H1 (cell line): ENCODE results near the gene MGAT5B. TPM values are rescaled to one million over a fixed set of nuclear protein-coding genes. Genes with fewer than 3 reads are reported as not detected.

Experiments used
- CTCF ChIA-PET: fragments of 300-600 bp; sonication (Branson Sonifier 250); formaldehyde crosslinking; loops from one replicate; lab custom pipeline; 2021; ENCODE audit not compliant: partially characterized antibody; lab: Charles Lee
- POLR2A ChIA-PET: fragments of 300-600 bp; sonication (Branson Sonifier 250); formaldehyde crosslinking; loops from one replicate; lab custom pipeline; 2021; ENCODE audit warnings: inconsistent platforms; ENCODE audit not compliant: partially characterized antibody; lab: Charles Lee
- DNase-seq, 2 experiments: peaks; one replicate each; pipeline versions ENCODE4 v3.0.0 to v3.0.0-alpha.2; 2010 to 2022; ENCODE audit warnings: low spot score in 2 of 2, low read depth in 1 of 2, mixed read lengths in 1 of 2
- FAIRE-seq: peaks from 2 replicates; lab custom pipeline; 2011; peaks lifted over from hg19 to GRCh38; lab: Jason Lieb, UNC
- H2AFZ ChIP-seq: 2 replicates; pipeline ENCODE4 v1.8.1; 2012; ENCODE audit warnings: low read length, inconsistent platforms
- H2AK5ac ChIP-seq: 2 replicates; pipeline ENCODE4 v1.6.1; 2013; ENCODE audit warnings: low read depth, low read length
- H2BK120ac ChIP-seq: replicated peaks from 2 replicates; pipeline ENCODE3; 2013; ENCODE audit warnings: low read depth, low read length, inconsistent platforms
- H2BK12ac ChIP-seq: 2 replicates; pipeline ENCODE4 v1.6.1; 2013; ENCODE audit warnings: low read depth, low read length
- H2BK15ac ChIP-seq: 2 replicates; pipeline ENCODE4 v1.6.1; 2013; ENCODE audit warnings: low read length
- H2BK20ac ChIP-seq: 2 replicates; pipeline ENCODE4 v1.6.1; 2013; ENCODE audit warnings: low read length
- H2BK5ac ChIP-seq: 2 replicates; pipeline ENCODE4 v1.6.1; 2013; ENCODE audit warnings: low read depth, low read length
- H3K14ac ChIP-seq: 2 replicates; pipeline ENCODE4 v1.6.1; 2013; ENCODE audit warnings: inconsistent platforms; ENCODE audit not compliant: insufficient read length
- H3K18ac ChIP-seq: 2 replicates; pipeline ENCODE4 v1.6.1; 2013; ENCODE audit warnings: low read length; ENCODE audit errors: extremely low read depth
- H3K23ac ChIP-seq: 2 replicates; pipeline ENCODE4 v1.6.1; 2013; ENCODE audit warnings: inconsistent platforms; ENCODE audit not compliant: insufficient read length
- H3K23me2 ChIP-seq: 2 replicates; pipeline ENCODE4 v1.6.1; 2013; ENCODE audit warnings: low read depth, low read length
- H3K27ac ChIP-seq: 2 replicates; pipeline ENCODE4 v1.6.1; 2011; ENCODE audit warnings: low read depth, low read length, inconsistent platforms
- H3K27me3 ChIP-seq, 4 experiments: replicated peaks in 1 of 4; 1 replicate in 1 of 4; 2 replicates in 3 of 4; pipeline versions ENCODE4 v1.6.1 to v1.8.1; 2011 to 2013; ENCODE audit warnings: low read length in 3 of 4, mild to moderate bottlenecking in 3 of 4, inconsistent platforms in 2 of 4, mixed read lengths in 2 of 4, moderate library complexity in 1 of 4; ENCODE audit not compliant: control insufficient read depth in 3 of 4, insufficient read depth in 3 of 4; ENCODE audit errors: extremely low read depth in 1 of 4
- H3K36me3 ChIP-seq, 4 experiments: 2 replicates each; pipeline versions ENCODE4 v1.6.1 to v1.8.1; 2011 to 2013; ENCODE audit warnings: mild to moderate bottlenecking in 4 of 4, low read length in 3 of 4, moderate library complexity in 2 of 4, control low read depth in 1 of 4, inconsistent platforms in 1 of 4; ENCODE audit not compliant: insufficient read depth in 4 of 4, control insufficient read depth in 2 of 4
- H3K4ac ChIP-seq: replicated peaks from 2 replicates; pipeline ENCODE3; 2013; ENCODE audit warnings: low read length, low read depth, mixed read lengths, inconsistent platforms; ENCODE audit not compliant: insufficient read length
- H3K4me1 ChIP-seq, 4 experiments: replicated peaks in 1 of 4; 1 replicate in 1 of 4; 2 replicates in 3 of 4; pipeline versions ENCODE4 v1.6.1 to v1.8.1; 2011 to 2013; ENCODE audit warnings: low read length in 3 of 4, inconsistent platforms in 2 of 4, mixed read lengths in 1 of 4; ENCODE audit not compliant: insufficient read depth in 4 of 4, control insufficient read depth in 3 of 4
- H3K4me2 ChIP-seq, 2 experiments: 2 replicates each; pipeline versions ENCODE4 v1.6.1 to v1.8.1; 2011 to 2013; ENCODE audit warnings: low read depth in 2 of 2, low read length in 2 of 2, control low read depth in 1 of 2, inconsistent platforms in 1 of 2, mild to moderate bottlenecking in 1 of 2; ENCODE audit not compliant: insufficient read depth in 1 of 2
- H3K4me3 ChIP-seq, 4 experiments: fragments of 200-600, 300-600 bp in 1 of 4; sonication (generic), shearing (Covaris generic), sonication (Bioruptor Twin) in 1 of 4; 2 replicates each; pipeline versions ENCODE4 v1.5.1 to v1.8.1; 2011 to 2016; ENCODE audit warnings: low read length in 4 of 4, low read depth in 3 of 4, control low read depth in 2 of 4, inconsistent platforms in 2 of 4, mild to moderate bottlenecking in 2 of 4, mixed read lengths in 1 of 4, moderate library complexity in 1 of 4; ENCODE audit not compliant: insufficient read depth in 2 of 4; ENCODE audit errors: extremely low read depth in 1 of 4
- H3K56ac ChIP-seq: replicated peaks from 2 replicates; pipeline ENCODE3; 2013; ENCODE audit warnings: low read depth, mild to moderate bottlenecking, mixed read lengths, low read length, inconsistent platforms; ENCODE audit not compliant: insufficient read length
- H3K79me1 ChIP-seq: 2 replicates; pipeline ENCODE4 v1.6.1; 2013; ENCODE audit warnings: low read depth, low read length, control low read depth
- H3K79me2 ChIP-seq, 2 experiments: 2 replicates each; pipeline versions ENCODE4 v1.6.1 to v1.8.1; 2012 to 2013; ENCODE audit warnings: low read length in 2 of 2, mild to moderate bottlenecking in 2 of 2, inconsistent platforms in 1 of 2; ENCODE audit not compliant: insufficient read depth in 2 of 2, control insufficient read depth in 1 of 2
- H3K9ac ChIP-seq, 4 experiments: replicated peaks in 1 of 4; 1 replicate in 1 of 4; 2 replicates in 3 of 4; pipeline versions ENCODE4 v1.6.1 to v1.8.1; 2011 to 2013; ENCODE audit warnings: low read depth in 3 of 4, low read length in 3 of 4, control low read depth in 2 of 4, mild to moderate bottlenecking in 2 of 4, moderate library complexity in 2 of 4, inconsistent platforms in 1 of 4; ENCODE audit errors: extremely low read depth in 1 of 4
- H3K9me3 ChIP-seq, 2 experiments: 2 replicates each; pipeline versions ENCODE4 v1.6.1 to v1.8.1; 2012 to 2013; ENCODE audit warnings: mild to moderate bottlenecking in 2 of 2, moderate library complexity in 2 of 2, control low read depth in 1 of 2, inconsistent platforms in 1 of 2, low read depth in 1 of 2, low read length in 1 of 2, mixed read lengths in 1 of 2; ENCODE audit not compliant: insufficient read depth in 2 of 2
- H4K20me1 ChIP-seq, 2 experiments: replicated peaks in 1 of 2; 2 replicates each; pipeline versions ENCODE3 to v1.8.1; 2011 to 2013; ENCODE audit warnings: inconsistent platforms in 2 of 2, low read length in 2 of 2, mild to moderate bottlenecking in 1 of 2; ENCODE audit not compliant: insufficient read depth in 2 of 2, control insufficient read depth in 1 of 2
- H4K5ac ChIP-seq: 2 replicates; pipeline ENCODE4 v1.6.1; 2013; ENCODE audit warnings: low read length, low read depth, mixed read lengths, inconsistent platforms; ENCODE audit not compliant: insufficient read length
- H4K8ac ChIP-seq: 2 replicates; pipeline ENCODE4 v1.8.0; 2013; ENCODE audit warnings: mild to moderate bottlenecking, moderate library complexity, low read length, inconsistent platforms; ENCODE audit not compliant: insufficient read depth; ENCODE audit errors: extremely low read depth
- H4K91ac ChIP-seq: replicated peaks from 2 replicates; pipeline ENCODE3; 2013; ENCODE audit warnings: low read length, mixed read lengths, inconsistent platforms; ENCODE audit not compliant: insufficient read length
- ASH2L ChIP-seq: fragments of 200-600, 300-600 bp; sonication (generic); IDR thresholded peaks from one replicate; pipeline ENCODE4 v1.7.1; 2017; ENCODE audit warnings: low read length
- EZH2 ChIP-seq: fragments of 200-600 bp; sonication (generic); IDR thresholded peaks from 2 replicates; pipeline ENCODE4 v1.7.1; 2012; ENCODE audit warnings: low read depth, mild to moderate bottlenecking, moderate library complexity, low read length, inconsistent platforms; ENCODE audit not compliant: severe bottlenecking
- FOSL1 ChIP-seq: IDR thresholded peaks from 2 replicates; pipeline ENCODE4 v1.6.1; 2011; ENCODE audit warnings: mild to moderate bottlenecking, low read depth, low read length, moderate library complexity; ENCODE audit not compliant: insufficient read depth
- JUN ChIP-seq: IDR thresholded peaks from 2 replicates; pipeline ENCODE4 v1.6.1; 2011; ENCODE audit warnings: low read depth, mild to moderate bottlenecking, improper control_type of control experiment, low read length
- KDM1A ChIP-seq: fragments of 200-600, 300-600 bp; sonication (generic); IDR thresholded peaks from 2 replicates; pipeline ENCODE4 v1.7.1; 2016; ENCODE audit warnings: mild to moderate bottlenecking, low read length, borderline replicate concordance
- KDM5A ChIP-seq: fragments of 200-600 bp; IDR thresholded peaks from 2 replicates; pipeline ENCODE4 v1.7.1; 2012; ENCODE audit warnings: mild to moderate bottlenecking, low read length, inconsistent platforms, mixed read lengths
- NRF1 ChIP-seq: IDR thresholded peaks from 2 replicates; pipeline ENCODE4 v1.6.1; 2011; ENCODE audit warnings: mild to moderate bottlenecking, low read depth, low read length, improper control_type of control experiment
- RBBP5 ChIP-seq: IDR thresholded peaks from 2 replicates; pipeline ENCODE4 v1.7.1; 2012; ENCODE audit warnings: low read depth, mild to moderate bottlenecking, inconsistent platforms, low read length, moderate library complexity, borderline replicate concordance
- RFX5 ChIP-seq: IDR thresholded peaks from 2 replicates; pipeline ENCODE4 v1.6.1; 2011; ENCODE audit warnings: low read depth, low read length, improper control_type of control experiment, borderline replicate concordance
- RNF2 ChIP-seq: fragments of 200-900, 300-1000 bp; sonication (generic); IDR thresholded peaks from 2 replicates; pipeline ENCODE4 v1.7.1; 2016; ENCODE audit warnings: borderline replicate concordance, low read depth, mild to moderate bottlenecking, antibody characterized with exemption, low read length; ENCODE audit not compliant: poor library complexity, severe bottlenecking; ENCODE audit errors: missing control alignments
- SIX5 ChIP-seq: IDR thresholded peaks from 2 replicates; pipeline ENCODE4 v1.6.1; 2011; ENCODE audit warnings: mild to moderate bottlenecking, low read depth, low read length
- WGBS, 2 experiments: shearing (Covaris generic) in 1 of 2; methylation state at CpG; one replicate each; pipeline versions ENCODE4 v1.1.6 to v1.1.7; 2013 to 2015; ENCODE audit warnings: low lambda C conversion rate in 2 of 2, mixed read lengths in 2 of 2, inconsistent platforms in 1 of 2, low coverage in 1 of 2, missing lambda C conversion rate in 1 of 2; ENCODE audit not compliant: insufficient replicate concordance in 2 of 2, insufficient coverage in 1 of 2, insufficient read length in 1 of 2; ENCODE audit errors: extremely low coverage in 1 of 2, missing lambda C conversion rate in 1 of 2; 5-methylcytosine and 5-hydroxymethylcytosine counted together
- polyA plus RNA-seq, 7 experiments: library from polyadenylated mRNA; depleted of rRNA in 3 of 7; stranded (reverse) in 5 of 7; unstranded in 2 of 7; fragments of >200 nt in 5 of 7; fragments of 200-250 nt in 2 of 7; gene quantifications; 1 replicate in 5 of 7; 2 replicates in 1 of 7; 4 replicates in 1 of 7; pipeline versions ENCODE4 v1.2.1 to v1.2.3, GENCODE V29; 2011 to 2013; ENCODE audit warnings: missing spikeins in 2 of 7, mixed read lengths in 2 of 7
- total RNA-seq: library from RNA; stranded (reverse); fragmentation: NEBNext Ultra II Directional; extraction: Animal tissue kit (Norgen Biotek cat#: 25700); gene quantifications from 2 replicates; pipeline ENCODE4 v1.2.1, GENCODE V29; 2021

The MGAT5B gene
- total and polyA plus RNA-seq, 2 of the 8 experiments (the other 6 are each of a cell fraction or from before 2014, with no cell fraction given), result 7.9 to 8.2 TPM

GRCh38 chr17:76932402-76933333 lies 64.5 kb downstream of the MGAT5B start:
- Histone ChIP-seq H3K79me1 (no peaks in the 10 kb centered on the region), H2AFZ (no peak overlapping the region), H4K20me1 (peaks cover 0 to 8% of the 10 kb centered on the region in 2 experiments), H3K18ac (no peak overlapping the region), H3K56ac (no peak overlapping the region), H3K36me3 (no peaks in the 10 kb centered on the region), H3K4me1 (no peaks in the 10 kb centered on the region; a peak in 1 of 7 replicates), H3K23ac (no peak overlapping the region), H2BK5ac (no peak overlapping the region), H4K8ac (no peak overlapping the region), H3K4me3 (no peak overlapping the region), H2BK120ac (no peak overlapping the region), H3K79me2 (no peaks in the 10 kb centered on the region), H3K14ac (no peak overlapping the region), H3K27ac (no peak overlapping the region), H3K23me2 (peaks cover 4% of the 10 kb centered on the region; the same call in 1 of the 2 replicates), H2BK12ac (no peak overlapping the region), H4K5ac (no peak overlapping the region), H2BK15ac (no peak overlapping the region), H3K4me2 (no peak overlapping the region), H3K4ac (no peak overlapping the region), H2BK20ac (no peak overlapping the region), H3K27me3 (no peaks in the 10 kb centered on the region), H3K9me3 (no peaks in the 10 kb centered on the region), H3K9ac (no peak overlapping the region), H4K91ac (no peak overlapping the region), H2AK5ac (no peak overlapping the region)
- ChIA-PET POLR2A (interaction anchor here (0.7 to 1.5 kb wide), 3 partner anchors 11 to 134 kb away, joined by 3 read pairs; no protein-coding TSS in a partner anchor), CTCF (interaction anchor here (0.7 to 1.8 kb wide), 5 partner anchors 11 to 1397 kb away, joined by 3 to 4 read pairs (median 3); no protein-coding TSS in a partner anchor)
- FAIRE-seq, result no peak
- DNase-seq, result no peak
- 97% methylated on average over 23 of the region's 36 CpGs; no CpG with 5 or more reads in 1 of the 2 experiments for WGBS, 2 experiments
- TF ChIP-seq RBBP5 (no peak), FOSL1 (no peak), KDM1A (no peak), JUN (no peak), KDM5A (no peak), EZH2 (no peak), RNF2 (no peak), ASH2L (no peak), SIX5 (no peak), RFX5 (no peak), NRF1 (no peak)
